ENCODE measurements around the gene RAB3IL1. TPM values are rescaled to one million over a fixed set of nuclear protein-coding genes. Genes with fewer than 3 reads are reported as not detected.

The RAB3IL1 gene
- total RNA-seq, 1 donor from 2014 or later, result 1.3 TPM

DNA sequence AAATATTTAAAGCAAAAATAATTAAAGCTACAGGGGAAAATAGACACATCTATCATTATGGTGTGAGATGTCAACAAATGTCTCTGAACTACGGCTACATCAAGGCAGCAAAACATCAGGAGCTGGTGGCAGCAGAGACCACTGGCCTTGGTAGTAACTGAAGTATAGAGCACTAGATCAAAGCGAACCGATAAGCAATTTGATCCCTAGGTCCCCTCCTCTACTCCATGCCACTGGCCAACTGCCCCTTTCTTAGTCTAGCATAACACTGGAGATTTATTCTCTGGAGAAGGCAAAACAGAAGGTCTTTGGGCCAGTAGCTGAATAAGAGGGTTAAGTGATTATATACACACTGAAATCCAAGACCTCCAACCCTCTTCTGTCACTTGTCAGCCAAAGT is 13.6 kb upstream of the RAB3IL1 start:
- Mint-ChIP-seq H3K27ac (ENCODE audit: unreplicated experiment) (no peak overlapping the region), H3K9me3 (ENCODE audit: unreplicated experiment) (peaks cover 5% of the 10 kb centered on the region), H3K36me3 (ENCODE audit: unreplicated experiment) (peaks cover 8% of the 10 kb centered on the region), H3K27me3 (ENCODE audit: unreplicated experiment) (peaks cover 2% of the 10 kb centered on the region), H3K4me1 (ENCODE audit: low read depth, unreplicated experiment) (no peaks in the 10 kb centered on the region), H3K4me3 (ENCODE audit: unreplicated experiment) (no peak overlapping the region)
- TF ChIP-seq, protein P1, sequence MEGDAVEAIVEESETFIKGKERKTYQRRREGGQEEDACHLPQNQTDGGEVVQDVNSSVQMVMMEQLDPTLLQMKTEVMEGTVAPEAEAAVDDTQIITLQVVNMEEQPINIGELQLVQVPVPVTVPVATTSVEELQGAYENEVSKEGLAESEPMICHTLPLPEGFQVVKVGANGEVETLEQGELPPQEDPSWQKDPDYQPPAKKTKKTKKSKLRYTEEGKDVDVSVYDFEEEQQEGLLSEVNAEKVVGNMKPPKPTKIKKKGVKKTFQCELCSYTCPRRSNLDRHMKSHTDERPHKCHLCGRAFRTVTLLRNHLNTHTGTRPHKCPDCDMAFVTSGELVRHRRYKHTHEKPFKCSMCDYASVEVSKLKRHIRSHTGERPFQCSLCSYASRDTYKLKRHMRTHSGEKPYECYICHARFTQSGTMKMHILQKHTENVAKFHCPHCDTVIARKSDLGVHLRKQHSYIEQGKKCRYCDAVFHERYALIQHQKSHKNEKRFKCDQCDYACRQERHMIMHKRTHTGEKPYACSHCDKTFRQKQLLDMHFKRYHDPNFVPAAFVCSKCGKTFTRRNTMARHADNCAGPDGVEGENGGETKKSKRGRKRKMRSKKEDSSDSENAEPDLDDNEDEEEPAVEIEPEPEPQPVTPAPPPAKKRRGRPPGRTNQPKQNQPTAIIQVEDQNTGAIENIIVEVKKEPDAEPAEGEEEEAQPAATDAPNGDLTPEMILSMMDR (IDR thresholded peaks at IDR 0.05; ENCODE audit: partially characterized antibody, unreplicated experiment), result no peak
- DNase-seq, result no peak

DNA sequence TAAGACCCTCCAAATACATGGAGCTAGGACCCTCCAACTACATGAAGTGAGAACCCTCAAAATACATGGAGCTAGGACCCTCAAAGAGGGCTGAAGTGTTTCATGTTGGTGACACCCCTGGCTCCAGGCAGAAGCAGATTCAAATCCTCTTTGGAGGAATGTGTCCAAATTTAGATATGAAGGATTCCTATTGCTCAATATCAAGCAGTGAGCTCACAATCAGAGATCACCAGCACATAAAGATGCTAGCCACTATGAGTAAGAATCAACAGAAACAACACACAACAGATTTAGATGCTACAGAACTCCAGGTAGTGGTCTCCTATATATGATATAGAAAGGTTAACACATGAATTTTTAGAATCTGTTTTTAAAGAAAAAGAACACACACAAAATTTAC is 11.2 kb upstream of the RAB3IL1 start:
- H3K27ac Mint-ChIP-seq (ENCODE audit: unreplicated experiment), result no peak overlapping the region
- H3K4me3 Mint-ChIP-seq (ENCODE audit: unreplicated experiment), result no peak overlapping the region
- H3K36me3 Mint-ChIP-seq (ENCODE audit: unreplicated experiment), result peaks cover 6% of the 10 kb centered on the region
- no peak for DNase-seq
- peaks cover 8% of the 10 kb centered on the region for H3K9me3 Mint-ChIP-seq (ENCODE audit: unreplicated experiment)
- no peaks in the 10 kb centered on the region for H3K4me1 Mint-ChIP-seq (ENCODE audit: low read depth, unreplicated experiment)
- H3K27me3 Mint-ChIP-seq (ENCODE audit: unreplicated experiment), result peaks cover 2% of the 10 kb centered on the region
- TF ChIP-seq, protein P1 (IDR thresholded peaks at IDR 0.05; ENCODE audit: partially characterized antibody, unreplicated experiment), result no peak

DNA sequence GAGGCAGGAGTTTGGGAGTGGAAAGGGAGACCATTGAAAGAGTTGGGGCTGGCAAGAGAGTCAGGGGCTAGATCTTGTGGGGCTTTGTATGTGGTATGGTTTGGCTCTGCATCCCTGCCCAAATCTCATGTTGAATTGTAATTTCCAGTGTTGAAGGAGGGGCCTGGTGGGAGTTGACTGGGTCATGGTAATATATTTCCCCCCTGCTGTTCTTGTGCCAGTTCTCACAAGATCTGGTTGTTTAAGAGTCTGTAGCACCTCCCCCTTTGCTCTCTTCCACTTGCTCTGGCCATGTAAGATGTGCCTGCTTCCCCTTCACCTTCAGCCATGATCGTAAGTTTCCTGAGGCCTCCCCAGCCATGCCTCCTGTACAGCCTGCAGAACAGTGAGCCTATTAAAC is 10.1 kb upstream of the RAB3IL1 start:
- Mint-ChIP-seq H3K4me1 (ENCODE audit: low read depth, unreplicated experiment) (no peaks in the 10 kb centered on the region), H3K27ac (ENCODE audit: unreplicated experiment) (no peak overlapping the region), H3K9me3 (ENCODE audit: unreplicated experiment) (peaks cover 7% of the 10 kb centered on the region), H3K27me3 (ENCODE audit: unreplicated experiment) (peaks cover 2% of the 10 kb centered on the region), H3K36me3 (ENCODE audit: unreplicated experiment) (no peaks in the 10 kb centered on the region), H3K4me3 (ENCODE audit: unreplicated experiment) (no peak overlapping the region)
- DNase-seq, result no peak
- TF ChIP-seq, protein P1 (IDR thresholded peaks at IDR 0.05; ENCODE audit: partially characterized antibody, unreplicated experiment), result no peak

DNA sequence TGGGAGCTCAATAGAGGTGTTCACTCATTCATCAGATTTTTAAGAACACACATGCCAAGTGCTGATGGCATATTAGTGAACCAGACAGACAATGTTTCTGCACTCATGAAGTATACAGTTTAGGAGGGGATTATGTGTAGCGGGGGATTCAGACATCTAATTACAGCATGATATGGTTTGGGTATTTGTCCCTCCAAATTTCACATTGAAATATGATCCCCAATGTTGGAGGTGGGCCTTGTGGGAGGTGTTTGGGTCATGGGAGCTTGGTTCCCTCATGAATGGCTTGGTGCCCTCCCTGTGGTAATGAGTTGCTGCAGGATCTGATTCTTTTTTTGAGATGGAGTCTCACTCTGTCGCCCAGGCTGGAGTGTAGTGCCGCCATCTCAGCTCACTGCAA is 8.9 kb upstream of the RAB3IL1 start:
- Mint-ChIP-seq H3K27ac (ENCODE audit: unreplicated experiment) (no peak overlapping the region), H3K9me3 (ENCODE audit: unreplicated experiment) (peaks cover 5% of the 10 kb centered on the region), H3K4me3 (ENCODE audit: unreplicated experiment) (no peak overlapping the region), H3K36me3 (ENCODE audit: unreplicated experiment) (no peaks in the 10 kb centered on the region), H3K4me1 (ENCODE audit: low read depth, unreplicated experiment) (no peaks in the 10 kb centered on the region), H3K27me3 (ENCODE audit: unreplicated experiment) (no peaks in the 10 kb centered on the region)
- TF ChIP-seq, protein P1 (IDR thresholded peaks at IDR 0.05; ENCODE audit: partially characterized antibody, unreplicated experiment), result no peak
- no peak for DNase-seq

DNA sequence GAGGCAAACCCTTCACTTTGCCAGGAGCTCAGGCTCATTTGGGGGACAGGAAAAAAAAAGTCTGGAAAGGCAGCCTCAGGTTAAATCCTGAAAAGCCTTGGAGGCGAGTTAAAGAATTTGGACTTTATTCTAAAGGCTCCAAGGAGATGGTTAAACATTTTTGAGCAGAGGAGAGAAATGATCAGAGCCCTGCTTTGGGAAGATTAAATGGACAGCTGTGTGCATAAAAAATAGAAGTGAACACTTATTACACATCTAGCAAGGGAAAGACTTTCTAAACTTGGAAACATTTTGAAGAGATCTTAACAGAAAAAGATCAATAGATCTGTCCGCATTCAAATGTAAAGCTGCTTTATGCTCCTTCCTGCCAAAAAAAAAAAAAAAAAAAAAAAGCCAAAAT is 8.4 kb upstream of the RAB3IL1 start:
- Mint-ChIP-seq H3K4me3 (ENCODE audit: unreplicated experiment) (no peak overlapping the region), H3K27me3 (ENCODE audit: unreplicated experiment) (no peaks in the 10 kb centered on the region), H3K4me1 (ENCODE audit: low read depth, unreplicated experiment) (no peaks in the 10 kb centered on the region), H3K36me3 (ENCODE audit: unreplicated experiment) (no peaks in the 10 kb centered on the region), H3K27ac (ENCODE audit: unreplicated experiment) (no peak overlapping the region), H3K9me3 (ENCODE audit: unreplicated experiment) (peaks cover 5% of the 10 kb centered on the region)
- no peak for DNase-seq
- TF ChIP-seq, protein P1 (IDR thresholded peaks at IDR 0.05; ENCODE audit: partially characterized antibody, unreplicated experiment), result no peak

All from glutamatergic neuron (in vitro differentiated cells).